SKM-1 treated with dmso at 0.1 percent for 144 hours (cell line): ENCODE measurements around the gene BRINP2.

ENCODE experiments used
- DNase-seq: peaks from one replicate; lab custom pipeline; 2025; ENCODE audit not compliant: unreplicated experiment; lab: John Stamatoyannopoulos, UW

The BRINP2 gene

DNA sequence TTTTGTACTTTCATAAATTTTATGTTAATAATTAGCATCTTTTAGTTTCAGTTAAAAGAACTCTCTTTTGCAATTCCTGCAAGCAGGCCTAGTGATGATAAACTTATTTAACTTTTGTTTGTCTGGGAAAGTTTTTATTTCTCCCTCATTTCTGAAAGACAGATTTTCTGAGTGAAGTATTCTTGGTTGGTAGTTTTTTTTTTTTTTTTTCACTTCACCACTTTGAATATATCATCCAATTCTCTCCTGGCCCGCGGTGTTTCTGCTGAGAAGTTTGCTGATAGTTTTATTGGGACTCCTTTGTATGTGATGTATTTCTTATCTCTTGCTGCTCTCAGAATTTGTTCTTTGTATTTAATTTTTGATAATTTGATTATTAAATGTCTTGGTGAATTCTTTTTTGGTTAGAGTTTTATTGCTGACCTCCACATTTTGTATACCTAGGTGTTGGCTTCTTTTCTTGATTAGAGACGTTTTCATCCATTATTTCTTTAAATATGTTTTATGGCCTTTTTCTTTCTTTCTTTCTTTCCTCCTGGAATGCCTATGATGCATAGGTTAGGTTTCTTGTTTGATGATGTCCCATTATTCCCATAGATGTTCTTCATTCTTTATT is 45.9 kb downstream of the BRINP2 start:
- no peak for DNase-seq

DNA sequence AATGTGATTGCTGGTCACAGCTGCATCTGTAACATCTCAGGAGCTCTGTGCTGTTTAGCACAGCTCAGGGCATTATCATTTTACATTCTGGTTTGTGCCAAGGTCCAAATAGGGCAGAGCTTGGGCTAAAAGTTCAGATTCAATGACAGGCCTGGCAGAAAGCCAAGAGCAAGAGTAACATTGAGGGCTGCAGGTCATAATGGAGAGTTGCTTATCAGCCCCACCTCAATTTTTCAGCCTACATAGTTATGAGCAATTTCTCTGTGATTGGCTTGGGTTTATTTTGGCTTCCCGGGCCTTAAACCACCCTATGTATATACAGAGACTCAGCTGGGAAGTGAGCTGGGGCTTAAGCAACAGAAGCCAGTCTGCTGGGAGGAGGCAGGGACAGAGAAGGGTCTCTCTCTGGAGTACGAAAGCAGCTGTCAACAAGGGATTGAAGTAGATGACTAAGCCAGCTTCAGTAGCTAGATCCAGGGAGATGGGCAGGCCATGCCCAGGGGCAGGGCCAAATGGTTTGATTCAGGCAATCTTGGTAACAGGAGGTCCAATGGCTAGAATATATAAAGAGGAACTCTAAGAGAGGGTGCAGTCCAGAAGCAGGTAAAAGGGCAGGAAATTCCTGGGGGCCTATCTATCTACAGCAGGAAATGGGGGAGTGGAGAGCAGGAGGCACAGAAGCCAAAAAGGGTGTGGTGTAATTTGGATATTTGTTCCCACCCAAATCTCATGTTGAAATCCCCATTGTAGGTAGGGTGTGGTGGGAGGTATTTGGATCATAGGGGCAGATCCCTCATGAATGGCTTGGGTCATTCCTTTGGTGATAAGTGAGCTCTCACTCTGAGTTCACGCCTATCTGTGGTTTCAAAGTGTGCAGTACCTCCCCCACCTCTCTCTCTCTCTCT is 49.0 kb downstream of the BRINP2 start:
- DNase-seq = no peak

DNA sequence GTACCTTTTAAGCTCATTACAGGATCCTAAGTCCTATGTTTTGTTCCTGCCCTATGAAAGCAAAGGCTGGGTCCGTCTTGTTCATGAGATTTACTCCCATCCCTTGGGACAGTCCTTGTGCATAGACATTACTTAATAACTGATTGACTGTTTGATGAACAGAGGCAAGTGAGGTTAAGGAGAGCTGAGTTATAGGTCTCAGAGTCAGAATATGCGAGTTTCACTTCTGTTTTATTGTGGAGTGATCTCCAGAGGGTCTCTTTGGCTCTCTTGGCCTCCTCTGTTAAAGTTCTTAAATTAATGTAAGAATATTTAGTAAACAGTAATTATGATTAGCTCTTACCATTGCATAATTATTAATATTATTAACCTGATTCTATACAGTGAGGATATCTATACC is 52.6 kb downstream of the BRINP2 start:
- no peak for DNase-seq

DNA sequence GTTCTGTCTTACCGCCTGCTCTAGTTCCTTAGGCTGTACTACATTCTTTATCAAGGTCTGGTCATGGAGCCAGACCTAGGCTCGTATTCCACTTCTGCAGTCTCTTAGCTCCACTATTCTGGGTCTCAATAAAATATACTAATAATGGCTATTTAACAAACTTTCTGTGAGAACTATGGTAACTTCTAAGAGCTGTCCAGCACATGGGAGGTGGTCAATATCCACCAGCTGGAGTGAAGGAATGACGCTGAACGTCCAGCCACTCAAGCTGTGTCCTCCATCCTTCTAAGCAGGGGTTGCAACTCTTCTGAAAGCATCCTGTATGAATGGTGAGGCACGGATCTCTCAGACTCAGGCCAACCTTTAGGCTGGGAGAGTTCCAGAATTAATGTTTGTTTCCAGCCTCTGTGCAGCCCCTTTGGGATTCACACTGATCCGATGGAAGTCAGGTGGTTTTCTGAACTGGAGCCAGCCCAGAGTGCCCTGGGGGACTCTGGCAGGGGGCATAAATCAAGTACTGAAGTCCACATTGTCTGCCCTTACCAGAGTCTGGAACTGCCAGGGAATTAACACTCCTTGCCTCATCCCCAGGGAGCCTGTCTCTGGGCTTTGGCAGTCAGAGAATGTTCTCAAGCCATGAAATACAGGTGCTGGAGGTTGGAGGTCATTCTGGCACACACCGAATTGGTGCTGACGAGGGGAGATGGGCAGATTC is 57.4 kb downstream of the BRINP2 start:
- no peak for DNase-seq

GRCh38 chr1:177228693-177229065 is 57.9 kb downstream of the BRINP2 start:
- DNase-seq = no peak

GRCh38 chr1:177229781-177230180 is 59.0 kb downstream of the BRINP2 start:
- no peak for DNase-seq

GRCh38 chr1:177230228-177231016 is 59.7 kb downstream of the BRINP2 start:
- no peak for DNase-seq

- no peak for DNase-seq
These were observed 64.6 kb downstream of the BRINP2 start for GRCh38 chr1:177235350-177235749.

DNA sequence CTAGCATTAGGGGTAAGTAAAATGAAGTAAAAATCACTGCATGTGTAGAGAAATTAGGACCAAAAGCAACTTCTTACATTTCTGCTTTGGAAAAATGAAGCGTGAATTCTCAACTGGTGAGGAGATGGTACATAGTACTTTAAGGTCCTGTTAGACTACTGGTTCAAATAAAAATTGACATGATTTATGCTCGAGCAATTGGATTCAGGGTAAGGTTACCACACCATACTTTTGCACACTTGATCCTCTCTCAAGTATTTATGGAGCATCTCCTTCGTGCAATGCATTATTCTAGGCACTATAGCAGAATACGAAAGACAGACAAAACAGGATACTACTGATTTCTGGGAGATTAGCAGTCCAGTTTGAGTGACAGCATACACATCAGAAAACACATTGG is 66.2 kb downstream of the BRINP2 start:
- no peak for DNase-seq

GRCh38 chr1:177238967-177239366 is 68.2 kb downstream of the BRINP2 start:
- no peak for DNase-seq

GRCh38 chr1:177239792-177240191 is 69.0 kb downstream of the BRINP2 start:
- no peak for DNase-seq

DNA sequence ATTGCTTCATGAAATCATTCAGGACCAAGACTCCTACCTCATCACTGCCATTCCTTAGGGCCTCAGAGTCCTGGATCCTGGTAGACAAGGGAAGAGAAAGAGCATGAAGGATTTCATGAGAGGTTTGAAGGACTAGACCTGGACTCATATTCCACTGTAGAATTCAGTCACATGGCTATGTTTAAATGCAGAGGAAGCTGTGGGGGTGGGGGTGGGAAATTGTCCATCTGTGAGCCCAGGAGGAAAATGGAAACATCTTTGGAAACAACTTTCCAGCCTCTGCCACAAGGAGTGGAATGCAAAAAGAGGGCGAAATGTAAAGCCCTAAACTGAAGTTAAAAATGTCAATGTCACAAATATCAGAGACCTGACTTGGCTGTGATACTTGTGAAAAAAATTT is 73.0 kb downstream of the BRINP2 start:
- no peak for DNase-seq

DNA sequence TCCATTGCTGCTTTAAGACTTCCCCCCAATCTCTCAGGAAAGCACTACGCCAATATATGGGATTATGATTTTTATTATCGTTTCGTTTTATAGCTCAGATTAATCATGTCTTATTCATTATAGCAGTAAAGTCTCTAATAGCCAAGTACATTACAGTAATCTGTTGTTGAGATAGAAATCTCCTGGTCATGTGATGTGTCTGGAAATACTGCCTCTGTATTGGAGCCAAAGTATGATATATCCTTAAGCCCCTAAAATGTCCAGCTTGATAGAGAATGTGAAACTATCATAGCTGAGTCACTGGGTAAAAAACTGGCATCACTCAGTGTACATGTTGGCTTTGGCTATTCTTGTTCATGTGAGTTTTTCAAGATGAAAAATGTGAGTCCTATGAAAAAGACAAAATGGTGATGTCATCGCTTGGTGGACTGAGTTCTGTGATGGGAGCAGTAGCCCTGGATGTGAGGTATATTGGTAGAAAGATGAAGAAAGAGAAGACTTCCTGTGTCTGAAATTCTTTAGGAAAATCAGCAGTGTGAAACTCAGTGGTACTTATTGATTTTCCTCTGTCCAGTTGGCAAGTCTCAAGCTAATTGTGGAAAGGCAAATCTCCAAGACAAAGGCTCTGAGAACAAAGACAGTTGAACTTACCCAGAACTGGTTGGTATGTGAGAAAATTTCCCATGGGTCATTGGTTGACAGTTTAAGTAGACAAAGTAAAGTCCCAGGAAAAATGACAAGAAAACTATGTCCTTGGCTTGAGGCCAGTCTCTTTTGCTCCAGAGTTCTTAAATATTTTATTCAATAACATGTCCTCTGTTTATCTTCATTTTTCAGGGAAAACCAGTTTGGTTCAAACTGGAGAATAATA is 76.2 kb downstream of the BRINP2 start:
- DNase-seq = no peak

DNA sequence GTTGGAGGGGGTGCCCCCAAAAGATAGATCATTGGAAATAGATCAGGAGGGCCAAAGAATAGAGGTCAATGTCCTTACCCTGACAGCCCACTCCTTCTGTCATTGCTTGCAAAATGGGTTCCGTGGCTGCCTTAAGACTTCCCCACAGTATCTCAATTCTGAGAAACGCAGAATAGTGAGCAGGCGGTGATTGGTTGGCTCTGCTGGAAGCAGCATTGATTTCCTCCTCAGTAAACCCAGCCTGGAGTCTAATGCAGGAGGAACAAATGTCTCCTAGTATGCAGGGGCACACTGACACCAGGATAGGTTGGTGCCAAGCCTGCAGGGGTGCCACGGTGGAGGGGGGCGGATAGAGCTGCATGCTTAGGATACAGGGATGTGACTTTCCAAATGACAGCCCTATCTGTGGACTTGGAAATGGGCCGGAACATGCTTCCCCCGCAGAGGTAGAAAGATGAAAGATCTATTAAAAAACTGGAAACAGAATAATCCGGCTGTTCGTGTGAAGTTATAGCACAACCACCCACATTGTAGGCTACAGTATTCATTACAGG is 76.9 kb downstream of the BRINP2 start:
- no peak for DNase-seq

- DNase-seq = no peak
These were observed 77.5 kb downstream of the BRINP2 start for GRCh38 chr1:177248258-177248657.

- DNase-seq = no peak
These were observed 78.5 kb downstream of the BRINP2 start for GRCh38 chr1:177249231-177249630.

DNA sequence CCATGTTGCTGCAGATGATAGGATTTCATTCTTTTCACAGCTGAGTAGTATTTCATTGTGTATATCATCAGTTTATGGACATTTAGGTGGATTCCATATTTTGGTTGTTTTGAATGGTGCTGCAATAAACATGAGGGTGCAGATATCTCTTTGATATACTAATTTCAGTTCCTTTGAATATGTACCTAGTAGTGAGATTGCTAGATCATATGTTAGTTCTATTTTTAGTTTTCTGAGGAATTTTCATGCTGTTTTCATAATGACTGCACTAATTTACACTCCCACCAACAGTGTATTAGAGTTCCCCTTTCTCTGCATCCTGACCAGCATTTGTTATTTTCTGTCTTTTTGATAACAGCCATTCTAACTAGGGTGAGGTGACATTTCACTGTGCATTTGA is 82.1 kb downstream of the BRINP2 start:
- DNase-seq = no peak

DNA sequence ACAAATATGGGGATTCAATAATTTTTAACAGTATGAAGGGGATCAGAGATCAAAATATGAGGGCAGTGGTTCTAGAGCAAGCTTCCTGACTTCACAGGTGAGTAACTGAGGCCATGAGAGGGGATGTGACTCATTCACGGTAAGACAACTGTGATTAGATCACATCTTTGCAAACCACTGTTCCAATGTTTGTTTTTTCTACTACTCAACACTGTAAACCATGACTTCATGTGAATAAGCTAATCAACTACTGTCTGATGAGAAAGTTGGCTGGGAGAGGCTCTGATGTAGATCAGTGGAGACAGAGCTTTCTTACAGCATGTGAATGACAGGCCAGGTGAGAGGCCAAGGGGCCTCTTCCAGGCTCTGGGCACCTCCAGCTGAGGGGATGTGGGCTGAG is 84.7 kb downstream of the BRINP2 start:
- no peak for DNase-seq

- DNase-seq = peak; percentile 23
These were observed 85.7 kb downstream of the BRINP2 start for GRCh38 chr1:177256153-177257075.
